Dendritic cell treated with granulocyte-macrophage colony-stimulating factor and Interleukin-4, amounts not matched to agents 40 ng/mL and 50 ng/mL, for 4 days (primary cell): ENCODE data around the gene ZNF521.

Experiments used
- H3K27ac Mint-ChIP-seq: one replicate; pipeline ENCODE4 v1.8.0; 2022; ENCODE audit warnings: mild to moderate bottlenecking, mixed read lengths
- H3K27me3 Mint-ChIP-seq: one replicate; pipeline ENCODE4 v1.8.0; 2022; ENCODE audit warnings: mild to moderate bottlenecking, mixed read lengths
- H3K36me3 Mint-ChIP-seq: one replicate; pipeline ENCODE4 v1.8.0; 2022; ENCODE audit warnings: low read depth, mixed read lengths
- H3K4me1 Mint-ChIP-seq: one replicate; pipeline ENCODE4 v1.8.0; 2022; ENCODE audit warnings: low read depth, mixed read lengths
- H3K4me3 Mint-ChIP-seq: one replicate; pipeline ENCODE4 v1.8.0; 2022; ENCODE audit warnings: mild to moderate bottlenecking, moderate library complexity, mixed read lengths
- H3K9me3 Mint-ChIP-seq: one replicate; pipeline ENCODE4 v1.8.0; 2022; ENCODE audit warnings: mixed read lengths
- intact Hi-C: fragments of 100-400 bp; cut with micrococcal nuclease; formaldehyde crosslinking; loops from one replicate; pipeline ENCODE4 v1.15.0; 2022

ZNF521 gene

DNA sequence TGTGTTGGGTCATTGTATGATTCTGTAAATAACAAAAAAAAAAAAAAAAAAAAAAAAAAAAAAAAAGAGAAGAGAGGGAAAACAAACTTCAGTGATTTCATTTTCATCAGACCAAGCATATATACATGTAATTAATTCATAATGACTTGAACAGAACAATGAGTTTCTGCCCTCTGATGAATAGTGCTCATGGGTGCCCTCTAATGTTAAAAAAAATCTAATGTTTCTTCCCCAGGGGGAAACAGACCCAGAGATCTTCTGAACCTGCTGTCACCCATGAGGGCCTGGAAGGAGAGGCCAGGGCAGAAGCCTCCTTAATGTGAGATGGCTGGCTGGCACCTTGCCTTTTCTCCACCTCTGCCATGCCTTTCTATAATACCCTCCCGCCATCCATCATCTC lies 289.2 kb downstream of the ZNF521 start:
- H3K4me3 Mint-ChIP-seq = no peak overlapping the region
- H3K4me1 Mint-ChIP-seq = no peaks in the 10 kb centered on the region
- H3K36me3 Mint-ChIP-seq = no peaks in the 10 kb centered on the region
- no peak overlapping the region for H3K27ac Mint-ChIP-seq
- H3K9me3 Mint-ChIP-seq = no peaks in the 10 kb centered on the region
- no peaks in the 10 kb centered on the region for H3K27me3 Mint-ChIP-seq
- intact Hi-C loops = no loop called here

DNA sequence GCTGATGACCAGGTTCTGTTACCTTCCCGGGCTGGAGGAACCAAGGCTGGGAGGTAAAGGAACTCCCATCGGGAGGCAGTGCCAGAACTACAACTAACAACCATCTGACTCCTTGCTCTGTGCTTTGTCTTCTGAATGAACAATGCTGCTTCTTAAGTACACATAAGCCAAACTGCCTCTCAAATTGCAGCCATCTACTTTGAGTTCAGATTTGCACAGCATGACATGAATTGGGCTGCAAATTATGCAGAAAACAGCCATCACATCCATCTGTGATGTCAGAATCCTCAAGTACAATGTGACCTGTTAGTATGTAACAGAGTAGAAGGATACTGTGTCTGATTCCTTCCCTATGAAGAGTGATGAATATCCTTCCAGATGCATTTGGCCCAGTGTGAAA lies 290.6 kb downstream of the ZNF521 start:
- Mint-ChIP-seq H3K27me3 (no peaks in the 10 kb centered on the region), H3K9me3 (no peaks in the 10 kb centered on the region), H3K4me1 (no peaks in the 10 kb centered on the region), H3K27ac (no peak overlapping the region), H3K4me3 (no peak overlapping the region), H3K36me3 (no peaks in the 10 kb centered on the region)
- intact Hi-C loops = no loop called here

DNA sequence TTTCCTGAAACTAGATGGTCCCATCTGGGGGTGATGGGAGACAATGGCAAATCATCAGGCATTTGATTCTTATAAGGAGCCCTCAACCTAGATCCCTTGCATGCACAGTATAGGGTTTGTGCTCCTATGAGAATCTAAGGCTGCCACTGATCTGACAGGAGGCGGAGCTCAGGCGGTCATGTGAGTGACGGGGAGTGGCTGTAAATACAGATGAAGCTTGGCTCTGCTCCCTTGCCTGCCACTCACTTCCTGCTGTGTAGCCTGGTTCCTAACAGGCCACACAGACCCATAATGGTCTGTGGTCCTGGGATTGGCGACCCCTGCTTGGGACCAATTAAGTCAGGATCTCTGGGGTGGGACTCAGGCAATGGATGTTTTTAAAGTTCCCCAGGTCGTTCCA lies 293.4 kb downstream of the ZNF521 start:
- intact Hi-C loops = no loop called here

DNA sequence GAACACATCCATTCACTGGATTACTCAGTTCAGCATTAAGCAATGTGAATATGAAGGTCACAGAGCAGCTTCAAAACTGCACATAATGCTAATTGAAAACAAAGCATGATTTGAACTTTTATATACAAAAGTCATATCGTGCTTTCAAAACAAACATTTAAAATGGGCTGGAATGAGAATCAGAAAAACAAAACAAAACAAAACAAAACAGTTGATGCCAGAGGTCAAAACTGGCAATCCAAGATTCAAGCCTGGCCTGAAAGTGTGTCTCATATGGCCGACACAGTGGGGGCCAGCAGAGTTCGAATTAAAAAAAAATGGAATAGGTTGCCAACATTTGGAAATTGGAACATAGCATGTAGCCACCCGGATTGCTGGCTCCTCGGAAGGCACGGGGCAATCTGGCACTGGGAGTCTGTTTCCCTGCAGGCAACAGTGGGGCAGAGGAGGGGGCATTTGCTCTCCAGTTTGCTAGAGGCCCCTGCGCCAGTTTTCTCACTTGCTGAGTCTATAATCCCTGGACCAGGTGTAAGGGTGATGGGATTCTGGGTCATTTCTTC lies 294.4 kb downstream of the ZNF521 start:
- Mint-ChIP-seq H3K27ac (no peak overlapping the region), H3K36me3 (no peaks in the 10 kb centered on the region), H3K27me3 (no peaks in the 10 kb centered on the region), H3K4me1 (no peaks in the 10 kb centered on the region), H3K4me3 (no peak overlapping the region), H3K9me3 (no peaks in the 10 kb centered on the region)
- intact Hi-C loops = no loop called here

More for the DNA sequence above, 293.4 kb downstream of the ZNF521 start:
- Mint-ChIP-seq H3K9me3 (no peaks in the 10 kb centered on the region), H3K36me3 (no peaks in the 10 kb centered on the region), H3K27me3 (no peaks in the 10 kb centered on the region), H3K27ac (no peak overlapping the region), H3K4me1 (no peaks in the 10 kb centered on the region), H3K4me3 (no peak overlapping the region)

DNA sequence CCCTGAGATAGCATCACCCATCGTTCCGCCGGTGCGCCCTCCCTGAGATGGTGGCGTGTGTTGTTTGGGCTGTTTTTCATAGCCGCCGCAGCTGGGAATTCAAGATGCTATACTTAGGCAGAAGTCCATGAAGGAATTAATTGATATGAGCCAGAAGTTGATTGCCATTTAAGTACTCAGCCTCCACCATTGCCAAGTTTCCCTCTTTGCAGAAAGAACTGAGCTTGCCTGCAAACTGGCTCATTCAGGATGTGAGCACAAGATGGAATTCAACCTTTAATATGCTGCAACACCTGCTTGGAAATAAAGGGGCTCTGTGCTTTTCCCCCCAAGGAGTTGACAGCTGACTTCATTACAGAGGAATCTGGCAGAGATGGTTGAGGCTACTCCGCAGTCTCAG lies 295.5 kb downstream of the ZNF521 start:
- Mint-ChIP-seq H3K36me3 (no peaks in the 10 kb centered on the region), H3K4me3 (no peak overlapping the region), H3K27me3 (no peaks in the 10 kb centered on the region), H3K9me3 (no peaks in the 10 kb centered on the region), H3K4me1 (no peaks in the 10 kb centered on the region), H3K27ac (no peak overlapping the region)
- intact Hi-C loops = no loop called here

DNA sequence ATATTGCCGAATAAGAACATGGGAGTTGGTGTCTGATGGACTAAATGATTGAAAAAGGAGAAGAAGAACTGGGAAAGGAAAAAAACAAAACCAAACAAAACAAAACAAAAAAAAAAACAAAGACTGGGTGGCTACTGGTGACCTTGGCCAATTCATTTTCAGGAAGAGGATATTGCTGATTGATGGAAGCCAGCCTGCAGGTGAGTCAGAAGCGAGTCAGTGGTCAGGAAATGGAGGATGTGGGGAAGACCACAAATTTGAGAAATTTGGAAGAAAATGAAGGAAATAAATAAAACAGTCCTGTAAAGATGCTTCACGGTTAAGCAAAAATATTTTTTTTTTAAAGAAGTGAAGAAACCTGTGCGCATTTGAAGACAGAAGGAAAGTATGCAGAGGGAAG lies 296.9 kb downstream of the ZNF521 start:
- no peaks in the 10 kb centered on the region for H3K9me3 Mint-ChIP-seq
- no peaks in the 10 kb centered on the region for H3K4me1 Mint-ChIP-seq
- no peaks in the 10 kb centered on the region for H3K36me3 Mint-ChIP-seq
- H3K27me3 Mint-ChIP-seq = no peaks in the 10 kb centered on the region
- no peak overlapping the region for H3K27ac Mint-ChIP-seq
- no peak overlapping the region for H3K4me3 Mint-ChIP-seq
- intact Hi-C loops = no loop called here

DNA sequence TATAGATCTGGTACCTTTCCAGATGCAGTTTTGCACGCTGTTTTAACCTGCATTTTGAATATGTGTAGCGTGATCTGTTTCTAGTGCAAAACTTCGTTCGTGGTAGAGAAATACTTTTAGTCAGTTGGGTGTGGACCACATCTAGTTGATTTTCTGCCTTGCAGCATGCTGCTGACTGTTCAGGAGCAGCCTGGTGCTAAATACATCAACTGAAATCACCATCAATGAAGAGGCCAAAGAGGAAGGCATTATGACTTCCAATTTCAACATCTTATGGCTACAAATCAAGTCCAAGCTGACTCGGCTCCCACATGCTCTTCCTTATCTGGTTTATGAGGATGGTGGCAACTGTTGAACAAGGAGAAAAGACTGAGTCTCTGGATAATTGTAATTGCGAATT lies 298.5 kb downstream of the ZNF521 start:
- H3K9me3 Mint-ChIP-seq = no peaks in the 10 kb centered on the region
- intact Hi-C loops = no loop called here
- no peak overlapping the region for H3K4me3 Mint-ChIP-seq

DNA sequence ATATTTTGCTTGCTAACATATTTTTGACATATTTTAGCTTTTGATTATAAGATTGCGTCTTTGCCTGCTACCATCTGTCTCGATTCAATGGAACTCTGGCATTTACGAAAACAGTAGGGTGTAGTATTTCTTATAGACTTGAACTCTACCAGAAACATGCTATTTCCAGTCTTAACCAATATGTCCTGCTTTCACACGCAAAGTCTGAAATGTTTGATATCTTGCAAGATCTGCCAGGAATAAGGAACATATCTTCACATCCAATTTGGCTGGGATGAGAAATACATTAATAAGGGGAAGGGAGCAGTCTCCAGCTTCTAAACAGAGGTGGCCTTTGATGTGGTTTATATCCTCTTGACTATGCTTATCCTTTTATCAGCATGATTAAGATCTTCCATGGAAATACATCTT lies 299.4 kb downstream of the ZNF521 start:
- Mint-ChIP-seq H3K4me3 (no peak overlapping the region), H3K36me3 (no peaks in the 10 kb centered on the region), H3K27ac (no peak overlapping the region), H3K27me3 (no peaks in the 10 kb centered on the region), H3K9me3 (no peaks in the 10 kb centered on the region), H3K4me1 (no peaks in the 10 kb centered on the region)
- intact Hi-C loops = no loop called here

More for the DNA sequence above, 298.5 kb downstream of the ZNF521 start:
- H3K27me3 Mint-ChIP-seq = no peaks in the 10 kb centered on the region
- no peak overlapping the region for H3K27ac Mint-ChIP-seq
- H3K36me3 Mint-ChIP-seq = no peaks in the 10 kb centered on the region
- no peaks in the 10 kb centered on the region for H3K4me1 Mint-ChIP-seq

DNA sequence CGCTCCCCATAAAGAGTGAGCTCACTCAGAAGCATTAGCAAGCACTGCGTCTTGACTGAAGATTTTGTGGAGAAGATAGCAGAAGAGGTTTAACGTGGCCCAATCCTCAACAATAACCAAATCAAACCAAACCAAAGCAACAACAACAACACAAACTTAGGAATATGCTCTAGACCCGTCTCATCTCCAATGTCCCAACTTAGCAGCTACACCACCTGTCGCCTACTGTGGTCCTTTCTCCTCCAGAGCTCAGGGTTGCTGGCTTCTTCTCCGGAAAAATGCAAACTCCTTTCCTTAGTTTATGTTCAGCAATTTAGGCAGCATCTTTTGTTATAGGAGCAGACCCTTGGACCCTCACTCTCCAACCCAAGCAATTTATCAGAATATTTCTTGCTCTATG lies 301.4 kb downstream of the ZNF521 start:
- intact Hi-C loops = no loop called here
- H3K9me3 Mint-ChIP-seq = no peaks in the 10 kb centered on the region
- H3K4me3 Mint-ChIP-seq = no peak overlapping the region
- H3K4me1 Mint-ChIP-seq = no peaks in the 10 kb centered on the region
- no peaks in the 10 kb centered on the region for H3K36me3 Mint-ChIP-seq
- H3K27ac Mint-ChIP-seq = no peak overlapping the region
- no peaks in the 10 kb centered on the region for H3K27me3 Mint-ChIP-seq

DNA sequence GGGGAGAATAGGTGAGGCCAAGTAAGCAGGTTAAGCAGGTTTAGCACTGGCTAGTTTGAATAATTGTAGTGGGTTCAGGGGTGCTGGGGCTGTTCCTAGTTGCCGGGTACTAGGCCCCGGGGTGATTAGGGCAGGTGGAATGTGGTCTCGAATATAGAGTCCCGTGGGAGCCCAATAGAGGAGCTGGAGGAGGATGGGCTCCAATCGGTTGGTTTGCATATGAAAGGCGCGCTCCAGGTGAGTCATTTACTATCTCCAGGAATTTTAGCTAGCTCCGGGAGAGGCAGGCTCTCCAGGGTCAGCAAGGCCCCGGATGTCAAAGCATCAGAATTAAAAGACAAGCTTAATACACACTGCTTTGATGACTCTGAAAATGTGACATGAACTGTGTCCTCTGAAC lies 304.0 kb downstream of the ZNF521 start:
- Mint-ChIP-seq H3K4me3 (no peak overlapping the region), H3K9me3 (no peaks in the 10 kb centered on the region), H3K4me1 (no peaks in the 10 kb centered on the region), H3K27me3 (no peaks in the 10 kb centered on the region), H3K36me3 (no peaks in the 10 kb centered on the region), H3K27ac (no peak overlapping the region)
- intact Hi-C loops = no loop called here

DNA sequence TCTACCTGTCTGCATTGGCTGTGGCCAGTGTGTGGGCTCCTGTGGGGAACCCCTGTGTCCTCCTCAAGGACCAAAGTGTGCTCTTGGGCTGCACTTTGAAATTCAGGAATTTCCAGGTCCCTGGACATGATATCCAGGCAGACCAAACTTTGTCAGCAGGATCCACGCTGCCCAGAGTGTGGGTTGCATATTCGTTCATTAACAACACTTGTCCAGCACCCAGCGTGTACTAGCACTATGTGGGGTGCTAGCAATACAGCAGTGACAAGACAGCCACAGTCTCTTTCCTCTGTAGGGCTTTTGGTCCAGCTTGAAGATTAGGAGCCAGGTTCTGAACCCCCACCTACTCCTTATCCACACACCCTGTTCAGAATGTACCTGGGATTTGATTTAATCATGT lies 304.5 kb downstream of the ZNF521 start:
- intact Hi-C loops = no loop called here
- no peak overlapping the region for H3K4me3 Mint-ChIP-seq
- H3K36me3 Mint-ChIP-seq = no peaks in the 10 kb centered on the region
- no peaks in the 10 kb centered on the region for H3K9me3 Mint-ChIP-seq
- H3K27me3 Mint-ChIP-seq = no peaks in the 10 kb centered on the region
- no peaks in the 10 kb centered on the region for H3K4me1 Mint-ChIP-seq
- no peak overlapping the region for H3K27ac Mint-ChIP-seq

DNA sequence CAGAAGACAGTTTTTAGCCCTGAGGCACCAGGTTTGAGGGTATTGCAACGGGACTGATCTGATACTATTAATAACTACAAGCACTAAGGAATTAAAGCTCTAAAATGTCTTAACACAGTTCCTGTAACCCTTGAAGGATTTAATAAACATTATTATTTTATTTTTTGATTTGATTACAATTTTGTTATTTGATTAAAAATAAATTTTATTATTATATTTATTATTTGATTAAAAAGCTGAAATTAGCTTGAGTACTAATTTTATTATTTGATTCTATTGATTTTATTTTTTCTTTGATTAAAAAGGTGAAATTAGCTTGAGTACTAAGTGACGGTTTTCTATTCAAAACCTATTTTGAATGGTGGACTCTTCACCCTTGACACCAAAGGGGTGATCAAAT lies 307.3 kb downstream of the ZNF521 start:
- no peak overlapping the region for H3K27ac Mint-ChIP-seq
- H3K36me3 Mint-ChIP-seq = no peaks in the 10 kb centered on the region
- no peaks in the 10 kb centered on the region for H3K9me3 Mint-ChIP-seq
- no peaks in the 10 kb centered on the region for H3K4me1 Mint-ChIP-seq
- no peaks in the 10 kb centered on the region for H3K27me3 Mint-ChIP-seq
- intact Hi-C loops = no loop called here
- no peak overlapping the region for H3K4me3 Mint-ChIP-seq

DNA sequence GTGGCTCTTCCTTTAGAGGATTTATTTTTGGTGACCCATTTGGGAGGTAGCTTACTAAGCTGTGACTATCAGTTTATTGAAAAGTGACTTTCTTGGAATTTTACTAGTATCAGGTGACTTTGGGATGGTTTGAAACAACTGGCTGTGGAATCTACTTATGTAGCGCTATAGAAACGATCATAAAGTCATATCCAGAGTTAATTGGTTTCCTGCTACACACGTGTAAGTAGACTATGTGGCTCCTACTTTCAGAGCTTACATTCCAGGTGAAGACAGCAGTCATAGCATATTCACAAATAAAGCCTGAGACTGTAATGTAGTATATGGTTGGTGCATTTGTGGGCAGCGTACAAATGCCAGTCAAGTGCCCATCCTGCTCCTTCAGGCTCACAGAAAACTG lies 308.9 kb downstream of the ZNF521 start:
- no peaks in the 10 kb centered on the region for H3K27me3 Mint-ChIP-seq
- H3K9me3 Mint-ChIP-seq = no peaks in the 10 kb centered on the region
- no peak overlapping the region for H3K4me3 Mint-ChIP-seq
- intact Hi-C loops = no loop called here
- no peaks in the 10 kb centered on the region for H3K36me3 Mint-ChIP-seq
- H3K4me1 Mint-ChIP-seq = no peaks in the 10 kb centered on the region
- H3K27ac Mint-ChIP-seq = no peak overlapping the region

DNA sequence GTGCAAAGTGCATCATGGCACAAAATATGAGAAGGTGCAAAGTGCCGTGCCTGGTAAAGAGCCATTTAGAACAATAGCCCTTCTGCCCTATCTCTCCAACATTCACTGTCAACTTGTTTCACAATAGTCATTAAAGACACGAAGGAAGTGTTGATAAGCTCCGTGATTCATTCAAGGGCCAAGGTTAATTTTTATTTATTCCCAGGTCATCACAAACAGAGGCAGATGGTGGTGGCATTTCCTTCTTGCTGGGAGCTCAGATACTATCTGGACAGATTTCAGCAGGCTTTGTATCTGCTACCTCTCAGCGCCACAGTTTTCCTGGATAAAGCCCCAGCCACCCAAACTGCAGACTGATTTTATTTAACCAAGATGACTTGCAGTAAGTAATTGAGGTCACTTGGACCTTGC lies 309.3 kb downstream of the ZNF521 start:
- Mint-ChIP-seq H3K4me3 (no peak overlapping the region), H3K4me1 (no peaks in the 10 kb centered on the region), H3K27me3 (no peaks in the 10 kb centered on the region), H3K36me3 (no peaks in the 10 kb centered on the region), H3K27ac (no peak overlapping the region), H3K9me3 (no peaks in the 10 kb centered on the region)
- intact Hi-C loops = no loop called here

DNA sequence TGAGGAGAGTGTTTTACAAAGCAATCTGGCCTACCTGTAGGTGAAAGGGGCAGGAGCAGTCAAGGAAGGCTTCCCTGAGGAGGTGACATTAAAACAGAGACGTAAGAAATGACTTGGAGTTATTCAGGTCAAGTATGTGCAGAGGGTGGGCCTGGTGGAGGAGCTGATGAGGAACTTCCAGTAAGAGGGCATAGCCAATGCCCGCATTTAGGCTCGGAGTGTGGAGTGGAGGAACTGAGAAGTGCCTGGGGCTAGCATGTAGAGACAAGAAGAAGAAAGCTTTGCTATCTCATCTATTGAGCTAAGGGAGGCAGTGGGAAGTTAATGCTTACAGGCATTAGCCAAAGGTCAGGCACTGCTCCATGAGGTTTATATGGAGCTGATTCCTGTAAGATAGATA lies 312.2 kb downstream of the ZNF521 start:
- Mint-ChIP-seq H3K4me3 (no peak overlapping the region), H3K4me1 (no peaks in the 10 kb centered on the region), H3K9me3 (no peaks in the 10 kb centered on the region), H3K27ac (no peak overlapping the region), H3K36me3 (no peaks in the 10 kb centered on the region), H3K27me3 (no peaks in the 10 kb centered on the region)
- intact Hi-C loops = no loop called here
